ENCODE measurements around the gene P2RY6.

Gene P2RY6

GRCh38 chr11:73320763-73321603 is 48.8 kb downstream of the P2RY6 start:
- DNase-seq: no peak

GRCh38 chr11:73321604-73322381 is 49.7 kb downstream of the P2RY6 start:
- DNase-seq: no peak

DNA sequence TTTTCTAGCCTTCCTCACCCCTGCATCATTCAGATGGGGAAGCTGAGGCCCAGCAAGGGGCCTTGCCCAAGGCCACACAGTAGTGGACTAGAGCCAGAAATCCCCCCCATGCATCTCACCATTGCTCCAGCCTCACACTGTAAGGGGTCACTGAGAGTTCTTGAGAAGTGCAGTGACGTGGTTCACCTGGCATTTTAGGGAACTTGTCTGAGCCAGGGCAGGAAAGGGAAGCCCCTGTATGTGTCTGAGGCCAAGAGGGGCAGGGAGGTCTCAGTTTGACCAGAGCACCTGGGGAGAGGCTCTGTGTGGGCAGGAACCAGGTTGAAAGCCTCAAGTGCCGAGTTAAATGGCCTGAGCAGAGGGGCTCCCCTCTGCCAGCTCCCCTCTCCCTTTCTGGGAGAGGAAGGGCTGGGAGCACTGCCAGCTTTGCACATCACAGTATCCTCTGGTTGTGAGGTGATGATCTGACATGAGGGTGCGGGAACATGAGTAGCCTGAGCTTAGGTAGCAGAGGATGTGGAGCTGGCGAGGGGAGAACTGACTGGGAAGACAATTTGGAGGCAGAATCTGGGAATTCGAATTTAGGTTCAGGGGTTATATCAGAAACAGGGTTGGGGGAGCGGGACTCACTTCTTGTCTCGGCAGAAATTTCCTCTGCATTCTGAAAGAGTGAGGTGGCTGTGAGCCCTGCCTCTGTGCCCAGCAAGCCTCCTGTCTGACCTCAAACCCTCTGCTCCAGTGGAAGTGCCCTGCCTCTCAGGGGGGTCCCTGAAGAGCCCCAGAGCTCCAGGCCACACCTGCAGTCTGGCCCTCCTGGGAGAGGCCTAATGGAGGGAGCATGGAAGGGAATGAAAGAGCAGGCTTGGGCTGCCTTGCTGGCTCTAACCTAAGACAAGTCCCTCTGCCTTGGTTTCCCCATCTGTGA is 50.5 kb downstream of the P2RY6 start:
- DNase-seq: peak in 1 of 2 donors; percentile 70

GRCh38 chr11:73323464-73323863 is 51.3 kb downstream of the P2RY6 start:
- no peak for DNase-seq

GRCh38 chr11:73324116-73324515 is 52.0 kb downstream of the P2RY6 start:
- no peak for DNase-seq

- no peak for DNase-seq
These were observed 52.5 kb downstream of the P2RY6 start for GRCh38 chr11:73324665-73325035.

DNA sequence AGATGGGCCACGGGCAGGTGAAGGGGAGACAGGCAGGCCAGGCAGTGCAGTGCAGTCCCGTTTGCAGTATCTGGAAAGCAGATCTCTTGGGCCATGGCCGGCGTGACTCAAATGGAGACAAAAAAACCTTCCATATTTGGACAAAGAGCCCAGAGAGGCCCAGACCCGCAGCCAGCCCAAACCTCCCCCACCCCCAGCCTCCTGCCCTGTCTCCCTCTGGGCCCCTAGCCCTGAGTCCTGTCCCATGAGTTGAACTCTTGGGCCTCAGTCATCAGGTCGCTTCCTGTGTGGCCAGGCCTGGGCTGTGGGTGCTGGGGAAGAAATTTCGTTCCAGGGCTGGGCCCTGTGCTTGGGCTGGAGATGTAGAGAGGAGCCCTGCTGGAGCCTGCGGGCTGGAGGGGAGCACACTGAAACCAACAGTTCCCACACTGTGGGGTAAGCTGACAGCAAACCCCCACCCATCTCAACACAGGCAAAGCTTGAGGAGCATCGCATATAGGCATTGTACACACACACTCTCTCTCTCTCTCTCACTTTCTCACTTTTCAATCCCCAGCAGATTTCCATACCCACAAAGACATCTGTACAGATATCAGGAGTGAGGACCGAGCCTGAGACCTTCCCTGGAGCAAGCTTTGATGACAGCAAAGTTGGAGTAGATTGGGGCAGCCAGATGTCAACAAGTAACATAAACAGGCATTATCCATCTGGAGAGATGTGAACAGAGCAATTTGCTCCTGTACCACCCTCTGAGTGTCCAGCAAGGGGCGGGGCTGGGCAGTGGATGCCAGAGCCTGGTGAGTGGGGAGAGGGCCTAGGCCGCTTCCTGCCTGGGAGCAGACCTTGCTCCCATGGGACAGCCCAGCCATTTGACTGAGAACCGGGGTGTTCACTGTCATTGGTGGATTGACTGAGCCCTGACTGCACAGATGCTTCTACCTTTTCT is 53.2 kb downstream of the P2RY6 start:
- no peak for DNase-seq

- no peak for DNase-seq
These were observed 55.0 kb downstream of the P2RY6 start for GRCh38 chr11:73326929-73327811.

GRCh38 chr11:73327812-73328364 is 55.8 kb downstream of the P2RY6 start:
- no peak for DNase-seq

GRCh38 chr11:73330569-73331093 is 58.5 kb downstream of the P2RY6 start:
- no peak for DNase-seq

DNA sequence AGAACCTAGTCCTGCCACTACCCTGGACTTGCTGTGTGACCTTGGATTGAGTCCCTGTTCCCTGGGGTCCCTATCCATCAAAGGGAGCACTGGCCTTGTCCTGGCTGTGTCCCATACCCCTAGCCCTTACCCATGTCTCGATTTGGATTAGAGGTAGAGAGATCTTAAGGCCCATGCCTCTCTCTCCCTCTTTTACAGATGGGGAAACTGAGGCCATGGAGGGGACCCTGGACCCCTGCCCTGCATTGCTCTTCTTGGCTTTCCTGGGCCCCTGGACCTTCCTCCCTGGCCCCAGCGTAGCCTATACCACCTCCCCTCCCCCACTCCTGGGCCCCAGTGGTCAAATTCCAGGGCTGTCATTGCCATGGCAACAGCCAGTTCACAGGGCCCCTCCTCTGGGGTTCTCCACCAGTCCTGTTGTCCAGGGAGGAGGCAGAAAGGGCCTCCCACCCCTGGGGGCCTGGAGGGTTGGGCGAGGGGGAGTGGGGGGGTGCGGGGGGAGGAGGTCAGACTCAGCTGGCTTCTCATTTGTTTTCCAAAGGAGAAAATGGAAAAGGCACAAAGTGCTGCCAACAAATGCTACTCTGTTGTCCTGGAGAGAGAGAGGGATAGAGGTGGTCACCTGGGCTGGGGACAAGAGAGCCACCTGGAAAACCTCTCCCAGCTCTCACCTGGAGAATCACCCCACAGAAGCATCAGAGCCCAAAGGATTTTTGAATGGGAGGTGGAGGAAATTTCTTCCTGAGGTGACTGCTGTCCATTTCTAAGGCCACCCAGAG is 59.2 kb downstream of the P2RY6 start:
- no peak for DNase-seq

GRCh38 chr11:73333173-73333572 is 61.0 kb downstream of the P2RY6 start:
- no peak for DNase-seq

DNA sequence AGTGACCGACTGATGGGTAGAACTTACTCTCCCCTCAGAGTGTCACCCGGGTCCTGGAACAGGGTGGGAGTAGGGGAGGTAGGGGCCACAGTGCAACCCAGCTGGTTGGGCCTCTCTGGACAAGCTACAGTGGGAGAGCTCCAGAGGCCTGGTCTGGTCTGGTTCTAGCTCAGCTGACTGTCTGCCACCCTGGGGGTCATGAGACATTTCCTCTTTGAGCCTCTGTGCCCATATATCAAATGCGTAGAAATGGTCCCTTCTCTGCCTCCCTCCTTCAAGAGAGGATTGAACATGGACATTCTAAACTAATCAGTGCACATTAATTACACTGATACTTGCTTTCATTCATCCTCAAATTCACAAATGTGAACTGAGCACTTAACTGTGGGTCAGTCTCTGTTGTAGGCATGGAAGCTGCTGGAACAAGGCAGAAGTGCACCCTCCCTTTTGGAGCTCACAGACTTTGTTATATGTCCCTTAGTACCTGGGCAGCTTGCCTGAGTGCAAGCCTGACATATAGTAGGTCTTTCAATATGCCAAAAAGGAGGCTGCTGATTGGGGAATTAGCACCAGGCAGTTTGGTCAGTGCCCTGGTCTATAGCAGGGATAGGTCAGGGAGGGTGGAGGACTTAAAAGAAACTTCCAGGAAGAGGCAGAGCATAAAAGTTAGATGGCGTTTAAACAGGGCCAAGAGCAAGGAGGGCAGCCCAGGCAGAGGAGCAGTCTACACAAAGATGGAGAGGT is 61.7 kb downstream of the P2RY6 start:
- DNase-seq: no peak

- no peak for DNase-seq
These were observed 62.5 kb downstream of the P2RY6 start for GRCh38 chr11:73334384-73335203.

- DNase-seq: peak; percentile 75 to 76
These were observed 63.2 kb downstream of the P2RY6 start for GRCh38 chr11:73335204-73335923.

- DNase-seq: no peak
These were observed 65.7 kb downstream of the P2RY6 start for GRCh38 chr11:73337846-73338245.

GRCh38 chr11:73338279-73338678 is 66.1 kb downstream of the P2RY6 start:
- DNase-seq: no peak

All from CD4-positive, alpha-beta T cell treated with Interleukin-4 for 1 hour (primary cell).